Kidney epithelial cell (primary cell): ENCODE data around the gene CEP112. TPM values are rescaled to one million over a fixed set of nuclear protein-coding genes. Genes with fewer than 3 reads are reported as not detected.

Experiments
- DNase-seq: peaks from one replicate; pipeline ENCODE4 v3.0.0-alpha.2; 2010; ENCODE audit warnings: low read depth
- H3K27me3 ChIP-seq: 2 replicates; pipeline ENCODE4 v1.6.0; 2011; ENCODE audit warnings: low read length; ENCODE audit not compliant: control insufficient read depth, insufficient read depth
- H3K36me3 ChIP-seq: 2 replicates; pipeline ENCODE4 v1.5.1; 2011; ENCODE audit warnings: low read length; ENCODE audit not compliant: control insufficient read depth, insufficient read depth
- H3K4me3 ChIP-seq: 2 replicates; pipeline ENCODE4 v1.5.1; 2011; ENCODE audit warnings: low read depth, mild to moderate bottlenecking, control low read depth, low read length
- total RNA-seq: library from RNA; depleted of rRNA; stranded (reverse); fragments of >200 nt; gene quantifications from 2 replicates; pipeline ENCODE4 v1.2.3, GENCODE V29; 2015
- TF ChIP-seq, protein P1 (sequence below): IDR thresholded peaks from 2 replicates; pipeline ENCODE4 v1.5.1; 2011; ENCODE audit warnings: mild to moderate bottlenecking, moderate library complexity, low read length, control low read depth, inconsistent platforms; ENCODE audit not compliant: insufficient read depth, poor library complexity, severe bottlenecking

Gene CEP112
- total RNA-seq, 1 donor from 2014 or later, result 6.5 TPM

DNA sequence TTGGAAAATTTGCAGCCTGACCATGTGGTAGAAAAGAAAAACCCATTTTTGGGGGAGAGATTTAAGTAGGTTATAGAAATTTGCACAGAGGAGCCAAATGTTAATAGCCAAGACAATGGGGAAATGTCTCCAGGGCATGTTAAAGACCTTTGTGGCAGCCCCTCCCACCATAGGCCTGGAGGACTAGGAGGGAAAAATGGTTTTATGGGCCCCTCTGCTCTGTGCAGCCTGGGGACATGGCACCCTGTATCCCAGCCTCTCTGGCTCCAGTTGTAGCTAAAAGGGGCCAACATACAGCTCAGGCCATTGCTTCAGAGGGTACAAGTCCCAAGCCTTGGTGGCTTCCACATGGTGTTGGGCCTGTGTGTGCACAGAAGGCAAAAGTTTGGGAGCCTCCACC lies 384.6 kb downstream of the CEP112 start:
- DNase-seq, result no peak
- no peaks in the 10 kb centered on the region for H3K27me3 ChIP-seq
- H3K4me3 ChIP-seq, result no peak overlapping the region
- TF ChIP-seq, protein P1, sequence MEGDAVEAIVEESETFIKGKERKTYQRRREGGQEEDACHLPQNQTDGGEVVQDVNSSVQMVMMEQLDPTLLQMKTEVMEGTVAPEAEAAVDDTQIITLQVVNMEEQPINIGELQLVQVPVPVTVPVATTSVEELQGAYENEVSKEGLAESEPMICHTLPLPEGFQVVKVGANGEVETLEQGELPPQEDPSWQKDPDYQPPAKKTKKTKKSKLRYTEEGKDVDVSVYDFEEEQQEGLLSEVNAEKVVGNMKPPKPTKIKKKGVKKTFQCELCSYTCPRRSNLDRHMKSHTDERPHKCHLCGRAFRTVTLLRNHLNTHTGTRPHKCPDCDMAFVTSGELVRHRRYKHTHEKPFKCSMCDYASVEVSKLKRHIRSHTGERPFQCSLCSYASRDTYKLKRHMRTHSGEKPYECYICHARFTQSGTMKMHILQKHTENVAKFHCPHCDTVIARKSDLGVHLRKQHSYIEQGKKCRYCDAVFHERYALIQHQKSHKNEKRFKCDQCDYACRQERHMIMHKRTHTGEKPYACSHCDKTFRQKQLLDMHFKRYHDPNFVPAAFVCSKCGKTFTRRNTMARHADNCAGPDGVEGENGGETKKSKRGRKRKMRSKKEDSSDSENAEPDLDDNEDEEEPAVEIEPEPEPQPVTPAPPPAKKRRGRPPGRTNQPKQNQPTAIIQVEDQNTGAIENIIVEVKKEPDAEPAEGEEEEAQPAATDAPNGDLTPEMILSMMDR, result no peak
- H3K36me3 ChIP-seq, result no peaks in the 10 kb centered on the region

DNA sequence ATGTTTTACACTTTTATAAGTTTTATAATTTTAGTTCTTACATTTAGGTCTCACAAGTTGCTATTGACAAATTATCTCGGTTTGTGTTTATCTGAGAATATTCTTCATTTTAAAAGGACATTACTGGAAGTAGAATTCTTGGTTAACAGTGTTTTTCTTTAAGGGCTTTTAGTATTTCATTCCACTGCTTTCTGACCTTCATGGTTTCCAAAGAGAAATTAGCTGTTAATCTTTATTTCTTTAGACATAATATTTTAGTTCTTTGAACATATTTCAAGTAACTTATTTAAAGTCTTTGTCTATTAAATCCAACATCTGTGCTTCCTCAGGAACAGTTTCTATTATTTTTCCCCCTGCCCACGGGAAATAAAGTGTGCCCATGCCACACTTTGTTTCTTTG lies 390.4 kb downstream of the CEP112 start:
- no peak overlapping the region for H3K4me3 ChIP-seq
- DNase-seq, result no peak
- H3K27me3 ChIP-seq, result no peaks in the 10 kb centered on the region
- H3K36me3 ChIP-seq, result no peaks in the 10 kb centered on the region
- TF ChIP-seq, protein P1, result no peak

- no peaks in the 10 kb centered on the region for H3K36me3 ChIP-seq
- TF ChIP-seq, protein P1, result no peak
- no peaks in the 10 kb centered on the region for H3K27me3 ChIP-seq
- H3K4me3 ChIP-seq, result no peak overlapping the region
- DNase-seq, result no peak
These were observed 391.3 kb downstream of the CEP112 start for GRCh38 chr17:65800655-65801054.

GRCh38 chr17:65799869-65800268 lies 392.1 kb downstream of the CEP112 start:
- Histone ChIP-seq H3K27me3 (no peaks in the 10 kb centered on the region), H3K36me3 (no peaks in the 10 kb centered on the region), H3K4me3 (no peak overlapping the region)
- no peak for DNase-seq
- TF ChIP-seq, protein P1, result no peak

GRCh38 chr17:65799454-65799853 lies 392.5 kb downstream of the CEP112 start:
- TF ChIP-seq, protein P1, result no peak
- H3K4me3 ChIP-seq, result no peak overlapping the region
- H3K27me3 ChIP-seq, result no peaks in the 10 kb centered on the region
- DNase-seq, result no peak
- no peaks in the 10 kb centered on the region for H3K36me3 ChIP-seq

DNA sequence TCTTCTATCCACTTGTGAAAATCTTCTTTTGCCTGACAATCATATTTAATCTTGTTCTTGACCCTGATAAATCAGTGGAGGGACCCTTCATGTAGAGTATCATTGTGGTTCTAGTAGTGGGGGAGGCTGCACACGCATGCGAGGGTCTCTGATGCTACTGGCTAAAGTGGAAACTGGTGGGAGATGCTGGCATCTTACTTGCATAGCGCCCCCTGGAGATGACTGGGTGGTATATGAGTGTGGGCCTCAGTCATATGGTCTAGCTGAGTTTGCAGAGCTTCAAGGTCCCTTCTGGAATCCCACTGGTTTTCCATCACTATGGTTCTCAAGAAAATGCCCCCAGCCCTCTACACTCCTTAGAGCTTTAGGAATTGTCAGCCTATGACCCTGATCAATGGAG lies 394.1 kb downstream of the CEP112 start:
- Histone ChIP-seq H3K27me3 (no peaks in the 10 kb centered on the region), H3K36me3 (no peaks in the 10 kb centered on the region), H3K4me3 (no peak overlapping the region)
- TF ChIP-seq, protein P1, result peak; percentile 19
- no peak for DNase-seq
